GM23338 (cell line): ENCODE measurements around the gene CD300LB. TPM values are rescaled to one million over a fixed set of nuclear protein-coding genes. Genes with fewer than 3 reads are reported as not detected.

ENCODE experiments used
- ATAC-seq: fragments of 200-7000 bp; cut with Tn5 transposase; 3 replicates; pipeline ENCODE4 v1.9.1; 2020
- DNase-seq: peaks from one replicate; pipeline ENCODE4 v3.0.0-alpha.2; 2015; ENCODE audit warnings: low spot score
- H2AFZ ChIP-seq: fragments of 200-600 bp; sonication (generic); 2 replicates; pipeline ENCODE4 v1.8.0; 2016; ENCODE audit warnings: antibody characterized with exemption, mild to moderate bottlenecking, moderate library complexity
- H3F3A ChIP-seq: fragments of 200-600 bp; sonication (generic); replicated peaks from 2 replicates; pipeline ENCODE4 v1.8.0; 2017; ENCODE audit warnings: antibody characterized with exemption, mixed run types, low read depth
- H3K27ac ChIP-seq: fragments of 200-600 bp; sonication (generic); 2 replicates; pipeline ENCODE4 v1.6.1; 2016; ENCODE audit warnings: low read depth
- H3K27me3 ChIP-seq: fragments of 200-600 bp; sonication (generic); 2 replicates; pipeline ENCODE4 v1.8.0; 2016; ENCODE audit warnings: mild to moderate bottlenecking, mixed run types, moderate library complexity; ENCODE audit not compliant: insufficient read depth
- H3K36me3 ChIP-seq: fragments of 200-600 bp; sonication (generic); 2 replicates; pipeline ENCODE4 v1.8.0; 2016; ENCODE audit warnings: mild to moderate bottlenecking; ENCODE audit not compliant: insufficient read depth
- H3K4me1 ChIP-seq: fragments of 200-600 bp; sonication (generic); 2 replicates; pipeline ENCODE4 v1.8.0; 2016; ENCODE audit warnings: mild to moderate bottlenecking, moderate library complexity; ENCODE audit not compliant: insufficient read depth
- H3K4me2 ChIP-seq: fragments of 200-600 bp; sonication (generic); 2 replicates; pipeline ENCODE4 v1.7.1; 2017; ENCODE audit warnings: mixed run types
- H3K4me3 ChIP-seq: fragments of 200-600 bp; sonication (generic); 2 replicates; pipeline ENCODE4 v1.6.1; 2016; ENCODE audit warnings: mixed run types
- H3K79me2 ChIP-seq: fragments of 200-600 bp; sonication (generic); replicated peaks from 2 replicates; pipeline ENCODE4 v1.8.0; 2017; ENCODE audit warnings: mild to moderate bottlenecking; ENCODE audit not compliant: insufficient read depth
- H3K9me2 ChIP-seq: fragments of 200-600 bp; sonication (generic); 2 replicates; pipeline ENCODE4 v1.8.0; 2017; ENCODE audit not compliant: insufficient read depth
- H4K20me1 ChIP-seq: fragments of 200-600 bp; sonication (generic); replicated peaks from 2 replicates; pipeline ENCODE4 v1.8.0; 2017; ENCODE audit warnings: mild to moderate bottlenecking; ENCODE audit not compliant: insufficient read depth
- H3K27ac Mint-ChIP-seq: 2 replicates; pipeline ENCODE4 v1.8.0; 2020; ENCODE audit warnings: inconsistent platforms, mild to moderate bottlenecking, moderate library complexity, mixed read lengths
- H3K27me3 Mint-ChIP-seq: 3 replicates; pipeline ENCODE4 v1.8.0; 2022; ENCODE audit warnings: low read depth, mild to moderate bottlenecking, moderate library complexity, mixed read lengths, inconsistent platforms; ENCODE audit not compliant: insufficient read depth, poor library complexity
- H3K36me3 Mint-ChIP-seq: 3 replicates; pipeline ENCODE4 v1.8.0; 2021; ENCODE audit warnings: low read depth, mild to moderate bottlenecking, inconsistent platforms, moderate library complexity, mixed read lengths
- H3K4me1 Mint-ChIP-seq: 3 replicates; pipeline ENCODE4 v1.8.0; 2020; ENCODE audit warnings: mild to moderate bottlenecking, inconsistent platforms, mixed read lengths
- H3K4me3 Mint-ChIP-seq: 3 replicates; pipeline ENCODE4 v1.8.0; 2021; ENCODE audit warnings: moderate library complexity, mild to moderate bottlenecking, inconsistent platforms, mixed read lengths
- H3K9me3 Mint-ChIP-seq: 3 replicates; pipeline ENCODE4 v1.8.0; 2020; ENCODE audit warnings: moderate library complexity, mild to moderate bottlenecking, inconsistent platforms, mixed read lengths
- CREB1 ChIP-seq: fragments of 250-450 bp; sonication (Bioruptor Pico); IDR thresholded peaks from 2 replicates; pipeline ENCODE4 v1.5.0; 2020; ENCODE audit warnings: low read depth, mild to moderate bottlenecking, moderate library complexity
- EZH2 ChIP-seq: fragments of 200-600 bp; sonication (generic); IDR thresholded peaks from one replicate; pipeline ENCODE4 v1.8.0; 2017; ENCODE audit warnings: antibody characterized with exemption, mild to moderate bottlenecking, low read depth; ENCODE audit not compliant: unreplicated experiment
- JUNB ChIP-seq: IDR thresholded peaks from one replicate; pipeline ENCODE4 v1.6.1; 2016; ENCODE audit warnings: antibody characterized with exemption; ENCODE audit not compliant: unreplicated experiment
- NANOG ChIP-seq: IDR thresholded peaks from 2 replicates; pipeline ENCODE4 v1.6.1; 2016; ENCODE audit warnings: antibody characterized with exemption, borderline replicate concordance
- POLR2AphosphoS5 ChIP-seq: IDR thresholded peaks from 2 replicates; pipeline ENCODE4 v1.6.1; 2016; ENCODE audit warnings: antibody characterized with exemption, low read depth
- REST ChIP-seq: IDR thresholded peaks from one replicate; pipeline ENCODE4 v1.6.1; 2018; ENCODE audit warnings: antibody characterized with exemption; ENCODE audit not compliant: unreplicated experiment
- STAT1 ChIP-seq: IDR thresholded peaks from one replicate; pipeline ENCODE4 v1.6.1; 2016; ENCODE audit warnings: antibody characterized with exemption; ENCODE audit not compliant: unreplicated experiment
- ZNF114 ChIP-seq: fragments of 250-450 bp; sonication (Bioruptor Pico); IDR thresholded peaks from 2 replicates; pipeline ENCODE4 v1.5.0; 2020; ENCODE audit warnings: mild to moderate bottlenecking, moderate library complexity
- polyA plus RNA-seq: library from polyadenylated mRNA; unstranded; fragments of >200 nt; fragmentation: Nextera tagmentation; extraction: Ambion mirVana; gene quantifications from 2 replicates; pipeline ENCODE4 v1.2.1, GENCODE V29; 2016
- total RNA-seq: library from RNA; depleted of rRNA; stranded (reverse); fragments of >200 nt; shearing (Covaris generic); gene quantifications from 2 replicates; pipeline ENCODE4 v1.2.3, GENCODE V29; 2014
- TF ChIP-seq, protein P1 (sequence below): IDR thresholded peaks from 2 replicates; pipeline ENCODE4 v1.6.1; 2016; ENCODE audit warnings: antibody characterized with exemption

The CD300LB gene
- total and polyA plus RNA-seq, 2 experiments from 2014 or later, result not detected

DNA sequence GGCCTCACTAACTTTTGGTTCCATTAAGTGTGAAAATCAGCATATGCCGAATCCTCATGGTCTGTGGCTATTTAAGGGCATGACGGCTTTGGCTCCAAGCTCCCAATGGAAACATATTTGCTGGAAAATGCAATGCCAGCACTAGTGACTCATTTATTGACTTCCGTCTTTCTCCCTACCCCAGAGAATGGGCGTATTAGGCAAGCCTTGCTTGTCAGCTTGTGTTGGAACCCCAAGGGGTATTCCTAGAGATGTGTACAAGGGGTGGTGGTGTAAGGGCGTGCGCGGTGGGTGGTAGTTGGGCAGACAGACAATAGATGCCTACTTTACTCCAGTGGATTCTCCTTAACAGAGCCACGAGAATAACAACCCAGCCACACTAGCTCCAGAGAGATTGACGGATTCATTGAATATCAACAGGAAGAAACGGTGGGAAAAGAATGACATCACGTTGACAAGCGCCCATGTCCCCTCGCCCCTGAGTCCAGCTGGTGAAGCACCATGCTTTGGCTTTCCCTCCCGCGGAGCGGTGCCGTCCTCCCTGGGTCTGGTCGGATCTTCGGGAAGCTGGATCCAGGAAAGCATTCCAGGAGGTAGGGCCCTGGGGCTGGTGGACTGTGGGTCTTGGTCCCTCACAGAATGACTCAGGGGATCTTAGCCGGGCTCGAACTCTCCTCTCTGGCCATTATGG is 10.3 kb downstream of the CD300LB start:
- Histone ChIP-seq H4K20me1 (no peaks in the 10 kb centered on the region), H3F3A (no peaks in the 10 kb centered on the region), H3K9me2 (no peaks in the 10 kb centered on the region), H3K27ac (no peak overlapping the region), H3K36me3 (no peaks in the 10 kb centered on the region), H3K4me1 (no peaks in the 10 kb centered on the region), H2AFZ (no peak overlapping the region), H3K4me2 (no peak overlapping the region), H3K27me3 (no peaks in the 10 kb centered on the region), H3K79me2 (no peaks in the 10 kb centered on the region), H3K4me3 (no peak overlapping the region)
- H3K27me3 Mint-ChIP-seq, result peaks cover 4% of the 10 kb centered on the region
- DNase-seq (no peak), ATAC-seq (no peak)
- H3K4me3 Mint-ChIP-seq, result no peak overlapping the region
- no peak overlapping the region for H3K27ac Mint-ChIP-seq
- TF ChIP-seq ZNF114 (CRISPR knock-in tag) (no peak), EZH2 (no peak), REST (no peak)
- peaks cover 49% of the 10 kb centered on the region for H3K9me3 Mint-ChIP-seq
- no peaks in the 10 kb centered on the region for H3K36me3 Mint-ChIP-seq
- no peaks in the 10 kb centered on the region for H3K4me1 Mint-ChIP-seq

DNA sequence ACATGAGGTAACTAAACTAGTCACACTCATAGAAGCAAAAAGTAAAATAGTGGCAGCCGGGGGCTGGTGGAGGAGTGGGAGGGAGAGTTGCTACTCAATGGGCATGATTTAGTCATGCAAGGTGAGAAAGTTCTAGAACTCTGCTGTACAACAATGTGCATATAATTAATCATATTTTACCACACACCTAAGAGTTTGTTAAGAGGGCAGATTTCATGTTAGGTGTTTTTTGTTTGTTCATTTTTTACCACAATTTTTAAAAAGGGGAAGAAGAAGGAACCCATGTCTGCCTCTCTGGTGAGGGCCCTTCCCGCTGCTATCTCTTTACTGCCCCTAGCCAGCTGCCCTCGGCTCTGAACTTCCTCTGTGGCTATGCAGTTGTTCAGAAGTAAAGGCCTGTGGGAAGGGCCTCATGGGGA is 11.2 kb downstream of the CD300LB start:
- Mint-ChIP-seq H3K4me1 (no peaks in the 10 kb centered on the region), H3K36me3 (peaks cover 5% of the 10 kb centered on the region; the same call in 2 of the 3 replicates), H3K4me3 (no peak overlapping the region), H3K27me3 (peaks cover 6% of the 10 kb centered on the region), H3K27ac (no peak overlapping the region), H3K9me3 (peaks cover 52% of the 10 kb centered on the region)
- H3K4me2 ChIP-seq, result no peak overlapping the region
- no peak overlapping the region for H3K27ac ChIP-seq
- H3K79me2 ChIP-seq, result no peaks in the 10 kb centered on the region
- H4K20me1 ChIP-seq, result no peaks in the 10 kb centered on the region
- H3F3A ChIP-seq, result no peaks in the 10 kb centered on the region
- no peaks in the 10 kb centered on the region for H3K4me1 ChIP-seq
- no peak overlapping the region for H3K4me3 ChIP-seq
- no peaks in the 10 kb centered on the region for H3K27me3 ChIP-seq
- no peaks in the 10 kb centered on the region; the same call in 1 of the 2 replicates for H3K9me2 ChIP-seq
- ATAC-seq, result no peak
- H2AFZ ChIP-seq, result no peak overlapping the region
- DNase-seq, result no peak
- H3K36me3 ChIP-seq, result no peaks in the 10 kb centered on the region
- TF ChIP-seq ZNF114 (CRISPR knock-in tag) (no peak), JUNB (no peak), POLR2AphosphoS5 (no peak), EZH2 (no peak), STAT1 (no peak), NANOG (no peak), CREB1 (no peak), REST (no peak)
- TF ChIP-seq, protein P1, sequence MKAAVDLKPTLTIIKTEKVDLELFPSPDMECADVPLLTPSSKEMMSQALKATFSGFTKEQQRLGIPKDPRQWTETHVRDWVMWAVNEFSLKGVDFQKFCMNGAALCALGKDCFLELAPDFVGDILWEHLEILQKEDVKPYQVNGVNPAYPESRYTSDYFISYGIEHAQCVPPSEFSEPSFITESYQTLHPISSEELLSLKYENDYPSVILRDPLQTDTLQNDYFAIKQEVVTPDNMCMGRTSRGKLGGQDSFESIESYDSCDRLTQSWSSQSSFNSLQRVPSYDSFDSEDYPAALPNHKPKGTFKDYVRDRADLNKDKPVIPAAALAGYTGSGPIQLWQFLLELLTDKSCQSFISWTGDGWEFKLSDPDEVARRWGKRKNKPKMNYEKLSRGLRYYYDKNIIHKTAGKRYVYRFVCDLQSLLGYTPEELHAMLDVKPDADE, result no peak
